ENCODE results near the gene NKX1-1.
A peak's percentile ranks its signal among the peaks of the same experiment; 100 is the strongest.

Gene NKX1-1

DNA sequence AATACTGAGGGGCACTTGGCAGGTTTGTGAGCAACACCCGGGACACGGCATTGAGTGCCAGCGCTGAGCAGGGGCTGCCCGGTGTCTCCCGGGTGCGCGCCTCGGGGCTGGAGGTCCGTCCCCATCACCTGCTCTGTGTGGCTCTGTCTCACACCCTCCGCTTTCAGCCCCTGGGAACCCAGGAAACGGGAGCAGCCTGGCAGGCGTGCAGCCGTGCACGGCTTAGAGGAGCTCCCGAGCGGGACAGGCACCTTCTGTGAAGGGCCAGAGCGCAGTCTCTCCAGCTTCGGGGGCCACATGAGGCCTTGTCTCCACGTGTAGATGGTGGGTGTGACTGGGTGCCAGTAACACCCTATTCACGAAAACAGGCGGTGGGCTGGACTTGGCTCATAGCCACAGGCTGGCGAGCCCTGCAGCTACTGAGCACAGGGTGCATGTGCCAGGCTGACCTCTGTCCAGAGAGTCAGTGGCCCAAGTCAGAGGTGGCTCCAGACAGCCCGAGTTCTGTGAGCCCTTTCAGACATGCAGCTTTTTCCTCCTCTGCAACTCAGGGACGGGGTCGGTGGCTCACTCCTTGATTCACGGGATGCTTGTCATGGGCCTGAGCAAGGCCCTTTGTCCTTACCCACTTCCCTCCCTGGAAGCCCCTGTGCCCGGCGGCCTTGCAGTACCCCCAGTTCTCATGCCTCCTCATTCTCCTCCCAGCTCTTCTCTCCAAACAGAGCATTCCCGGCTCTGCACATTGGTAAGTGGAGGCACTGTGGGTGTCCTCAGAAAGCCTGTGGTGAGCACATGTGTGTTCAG, 35.7 kb downstream of the NKX1-1 start:
- DNase-seq = no peak

DNA sequence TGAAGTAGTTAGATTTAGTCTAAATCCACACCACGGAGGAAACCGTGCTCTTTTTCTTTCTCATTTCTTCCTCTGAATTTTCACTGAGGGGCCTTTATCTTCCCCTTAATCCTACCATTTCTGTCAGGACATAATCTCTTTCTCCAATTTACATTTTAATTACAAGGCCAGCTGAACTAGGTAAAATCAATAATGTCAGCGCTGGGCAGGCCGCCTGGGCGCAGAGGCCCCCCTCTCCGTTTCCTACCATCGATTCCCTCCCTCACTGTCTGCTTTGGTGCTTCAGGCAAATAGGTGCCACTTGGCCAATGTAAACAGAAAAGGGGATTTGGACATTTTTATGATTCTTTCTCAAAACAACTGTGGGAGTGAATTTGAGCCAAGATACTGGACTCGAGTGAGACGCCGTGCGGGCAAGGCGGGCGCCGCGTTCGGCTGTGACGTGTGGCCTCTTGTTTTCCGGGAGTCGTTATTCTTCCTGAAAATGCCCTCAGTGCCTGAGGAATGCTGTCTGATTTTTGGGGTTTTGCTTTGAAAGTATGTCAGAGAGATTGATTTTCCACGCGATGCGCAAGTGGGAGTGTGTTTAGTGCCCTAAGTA, 36.7 kb downstream of the NKX1-1 start:
- no peak for DNase-seq

DNA sequence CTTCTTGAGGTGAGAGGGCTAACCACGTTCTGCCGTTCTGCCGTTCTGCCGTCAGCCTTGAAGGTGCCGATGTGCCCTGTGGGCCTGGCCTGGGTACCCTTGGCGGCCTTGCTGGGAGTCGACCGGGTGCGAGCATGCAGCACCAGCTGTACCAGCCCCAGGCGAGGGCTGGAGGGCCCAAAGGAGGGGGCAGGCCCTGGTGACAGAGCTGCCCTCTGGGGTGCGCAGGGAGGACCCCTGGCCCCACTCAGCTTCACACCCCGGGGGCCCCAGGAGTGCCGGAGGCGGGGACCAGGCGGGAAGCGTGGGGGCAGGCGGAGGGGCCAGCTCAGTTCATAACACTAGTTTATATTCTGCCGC, 37.2 kb downstream of the NKX1-1 start:
- no peak for DNase-seq

DNA sequence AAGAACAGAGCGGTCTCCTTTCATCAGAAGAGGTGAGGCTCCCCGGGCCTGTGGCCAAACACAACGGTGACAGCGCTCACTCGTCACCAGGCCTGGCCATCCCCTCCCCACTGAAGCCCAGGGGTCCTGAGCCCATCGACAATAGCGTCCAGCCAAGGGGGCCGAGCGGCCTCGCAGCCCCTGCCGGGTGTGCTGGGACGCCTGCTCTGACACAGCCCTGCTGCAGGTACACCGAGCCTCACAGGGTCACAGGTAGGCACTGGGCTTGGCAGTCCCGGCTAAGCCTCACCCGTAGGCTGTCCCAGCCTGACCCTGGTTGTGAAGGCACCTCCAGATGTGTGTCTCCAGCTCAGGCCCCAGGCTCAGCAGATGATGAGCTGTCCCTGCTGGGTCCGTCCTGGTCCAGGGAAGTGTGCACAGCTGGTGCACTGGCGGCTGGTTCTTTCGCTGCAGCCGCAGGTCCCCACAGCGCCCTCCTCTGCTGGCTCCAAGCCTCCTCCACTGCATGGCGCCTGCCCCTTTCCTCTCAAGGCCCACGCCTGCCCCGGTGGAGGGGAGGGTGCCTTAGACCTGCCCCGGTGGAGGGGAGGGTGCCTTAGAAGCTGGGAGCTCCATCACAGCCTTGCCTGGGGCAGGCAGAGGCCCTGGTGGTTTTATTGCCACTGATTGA, 37.7 kb downstream of the NKX1-1 start:
- DNase-seq = no peak

DNA sequence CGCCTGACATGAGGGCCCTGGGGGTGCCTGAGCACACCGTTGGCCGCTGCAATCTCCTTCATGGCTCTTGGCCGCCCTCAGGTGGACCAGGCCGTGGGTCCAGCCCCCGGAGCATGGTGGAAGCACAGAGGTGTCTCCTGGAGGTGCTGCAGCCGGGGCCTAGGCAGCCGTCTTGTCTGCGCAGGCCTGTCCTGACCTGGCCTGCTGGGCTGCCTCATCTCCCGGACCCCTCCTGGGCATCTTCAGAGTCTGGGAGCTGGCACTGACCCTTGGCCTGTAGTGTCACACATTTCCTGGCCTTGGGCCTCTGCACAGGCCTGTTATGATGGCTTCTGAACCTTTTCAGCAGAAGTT, 38.3 kb downstream of the NKX1-1 start:
- DNase-seq = no peak

DNA sequence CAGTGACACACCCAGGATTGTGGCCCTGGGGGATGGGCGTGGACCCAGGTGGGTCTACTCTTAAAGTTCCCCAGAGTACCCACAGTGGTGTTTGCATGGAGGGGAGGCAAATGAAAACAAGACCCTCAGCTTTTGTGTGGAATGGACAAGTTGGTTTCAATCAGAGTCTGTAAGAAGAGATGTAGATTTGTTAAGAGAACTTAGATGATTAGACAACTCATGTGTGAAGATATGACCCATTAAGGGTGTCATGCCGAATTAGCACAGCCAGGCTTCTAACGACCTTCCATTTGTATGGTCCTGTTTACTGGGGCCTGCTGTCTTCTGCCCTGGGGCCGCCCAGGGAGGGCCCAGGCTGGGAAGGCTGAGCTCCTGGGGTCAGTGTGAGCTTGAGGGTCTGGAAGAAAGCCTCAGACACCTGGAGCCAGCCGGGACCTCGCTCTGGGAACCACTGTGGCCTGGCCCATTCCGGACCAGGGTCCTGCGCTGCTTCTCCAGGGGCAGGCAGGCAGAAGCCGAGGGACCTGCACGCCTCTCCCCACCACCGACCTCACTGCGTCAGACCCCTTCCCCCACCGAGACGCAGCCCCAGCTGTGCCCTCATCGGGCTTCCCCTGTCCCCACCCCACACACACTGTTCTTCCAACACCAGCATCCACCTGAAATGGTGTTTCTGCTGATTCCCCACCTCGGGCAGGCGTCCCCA, 38.9 kb downstream of the NKX1-1 start:
- DNase-seq = no peak

DNA sequence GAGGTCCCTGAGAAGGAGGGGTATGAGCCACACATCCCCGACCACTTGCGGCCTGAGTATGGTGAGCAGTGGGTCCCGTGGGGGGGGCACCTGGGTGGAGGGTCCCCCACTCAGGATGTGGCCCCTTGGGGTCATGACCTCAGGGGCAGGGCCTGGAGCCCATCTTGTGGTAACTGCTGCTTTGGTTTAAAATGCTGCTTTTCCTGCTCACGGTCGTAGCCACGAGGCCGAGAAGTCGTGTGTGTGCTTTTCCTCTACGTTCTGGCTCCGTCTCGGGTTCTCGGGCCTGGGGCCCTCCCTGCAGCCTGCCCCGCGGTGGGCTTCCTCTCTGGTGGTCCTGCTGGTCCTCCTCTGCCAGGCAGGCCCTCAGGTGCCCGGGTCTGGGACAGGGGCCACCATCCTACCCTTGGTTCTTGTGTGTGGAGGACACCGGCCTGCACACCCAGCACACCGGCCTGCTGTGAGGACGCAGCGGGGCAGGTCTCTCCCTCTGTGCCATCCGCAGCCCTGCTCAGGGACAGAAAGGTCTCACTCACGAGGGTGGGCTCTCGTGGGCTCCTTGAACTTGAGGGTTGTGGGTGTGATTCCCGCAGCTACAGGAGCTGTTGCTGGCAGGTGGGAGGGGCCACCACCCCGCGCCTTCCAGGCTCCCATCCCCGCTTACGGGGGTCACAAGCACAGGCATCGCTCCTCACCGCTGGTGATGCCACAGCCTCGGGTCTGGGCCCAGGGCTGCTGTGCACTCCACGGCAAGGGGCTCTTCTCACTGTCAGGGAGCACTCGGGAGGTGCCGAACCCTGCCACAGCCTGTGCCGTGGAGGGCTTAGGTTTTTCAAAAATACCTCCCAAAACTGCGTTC, 39.6 kb downstream of the NKX1-1 start:
- no peak for DNase-seq

DNA sequence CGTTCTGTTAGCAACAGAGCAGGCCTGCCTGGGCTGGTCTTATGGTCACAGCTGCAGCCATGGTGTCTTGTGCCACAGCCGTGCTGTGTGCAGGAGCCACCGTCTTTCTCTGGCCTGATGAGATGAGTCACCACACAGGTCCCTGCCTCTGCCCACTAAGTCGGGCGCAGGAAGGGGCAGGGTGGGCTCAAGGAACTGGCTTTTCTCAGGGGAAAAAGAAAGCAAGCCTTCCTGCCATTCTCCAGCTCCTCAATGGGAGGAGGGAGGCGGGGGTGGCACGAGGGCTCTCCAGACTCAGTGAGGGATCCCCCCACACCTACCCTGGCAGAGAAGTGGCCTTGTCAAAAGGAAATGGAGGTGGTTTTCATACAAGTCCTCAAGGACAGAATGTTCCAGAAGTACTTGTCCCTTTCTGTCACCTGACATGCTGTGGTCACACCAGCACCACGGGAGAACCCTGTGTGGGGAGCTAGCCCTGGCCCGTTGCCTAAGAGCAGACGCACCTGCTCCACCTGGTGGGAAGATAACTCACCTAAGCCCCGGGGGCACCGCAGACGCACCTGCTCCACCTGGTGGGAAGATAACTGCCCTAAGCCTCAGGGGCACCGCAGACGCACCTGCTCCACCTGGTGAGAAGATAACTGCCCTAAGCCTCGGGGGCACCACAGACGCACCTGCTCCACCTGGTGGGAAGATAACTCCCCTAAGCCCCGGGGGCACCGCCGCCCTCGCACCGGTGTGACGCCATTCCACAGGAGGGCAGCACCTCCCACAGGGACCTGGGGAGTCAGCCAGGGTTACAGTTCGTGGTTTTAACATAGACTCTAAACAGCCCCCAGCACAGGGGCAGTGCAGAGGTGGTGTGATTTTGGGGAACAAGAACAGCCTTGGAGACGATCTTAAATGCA, 40.7 kb downstream of the NKX1-1 start:
- peak; percentile 28 to 32 for DNase-seq

DNA sequence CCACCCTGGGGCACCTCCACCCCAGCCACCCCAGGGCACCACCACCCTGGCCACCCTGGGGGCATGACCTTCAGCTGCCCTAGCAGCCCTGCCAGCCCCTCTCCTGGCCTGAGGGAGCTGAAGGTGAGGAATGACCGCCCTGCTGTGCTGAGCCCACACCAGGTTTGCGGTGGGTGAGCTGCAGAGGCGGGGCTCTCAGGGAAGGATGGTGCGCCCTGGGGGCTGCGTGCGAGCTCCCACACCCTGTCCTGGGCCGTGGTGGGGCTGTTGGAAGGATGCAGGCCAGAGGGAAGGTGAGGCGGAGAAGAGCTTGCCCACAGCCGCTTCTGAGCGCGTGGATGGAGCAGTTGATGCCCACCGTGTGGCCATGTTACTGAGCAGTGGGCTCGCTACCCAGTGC, 41.5 kb downstream of the NKX1-1 start:
- DNase-seq = no peak

DNA sequence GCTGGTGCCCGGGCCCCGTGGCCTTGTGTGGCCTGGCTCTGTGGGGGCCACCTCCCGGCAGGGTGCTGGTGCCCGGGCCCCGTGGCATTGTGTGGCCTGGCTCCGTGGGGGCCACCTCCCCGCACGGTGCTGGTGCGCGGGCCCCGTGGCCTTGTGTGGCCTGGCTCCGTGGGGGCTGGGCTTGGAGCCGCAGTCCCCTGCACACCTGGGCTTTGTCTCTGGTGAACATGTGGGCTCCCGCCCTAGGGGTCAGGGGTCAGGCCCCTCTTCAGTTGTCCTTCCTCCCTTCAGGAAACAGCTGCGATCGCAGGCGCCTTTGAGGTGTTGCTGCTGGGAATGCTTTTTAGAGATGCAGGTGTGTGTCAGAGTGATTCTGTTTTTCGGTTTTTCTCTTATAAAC, 42.0 kb downstream of the NKX1-1 start:
- no peak for DNase-seq

DNA sequence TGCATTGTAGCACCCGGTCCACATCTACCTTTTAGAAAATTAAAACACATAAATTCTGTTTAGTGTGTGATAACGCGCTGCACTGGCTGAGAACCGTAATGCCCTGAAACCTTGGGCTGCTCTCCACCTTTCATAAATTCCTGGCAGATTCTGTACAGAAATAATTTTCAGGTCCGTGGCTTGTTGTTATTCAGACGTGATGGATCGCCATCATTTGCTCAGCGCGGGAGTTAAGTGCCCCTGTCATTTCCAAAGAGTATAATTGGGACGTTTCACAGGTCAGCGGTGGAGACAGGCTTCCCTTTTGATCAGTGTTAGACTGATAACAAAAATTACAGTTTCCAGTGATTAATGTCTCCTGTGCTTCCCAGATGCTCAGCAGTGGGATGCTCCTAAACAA, 42.7 kb downstream of the NKX1-1 start:
- no peak for DNase-seq

DNA sequence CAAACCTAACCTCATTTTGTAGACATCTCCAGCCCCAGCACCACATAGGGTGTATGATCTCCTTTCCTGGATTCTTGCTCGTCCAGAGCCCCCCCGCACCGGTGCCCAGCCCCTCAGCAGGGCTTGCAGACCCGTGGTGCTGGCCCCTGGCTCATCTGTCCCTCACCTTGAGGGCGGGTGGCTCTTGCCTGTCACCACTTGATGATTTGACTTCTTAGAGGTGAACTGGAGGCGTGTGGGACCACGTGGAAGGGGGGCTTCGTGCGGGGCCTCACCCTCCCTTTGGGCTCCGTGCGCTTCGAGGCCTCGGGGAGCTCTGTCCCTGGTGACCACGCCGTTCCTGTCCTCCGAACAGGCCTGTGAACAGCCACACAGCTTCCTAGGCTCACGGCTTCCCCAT, 43.7 kb downstream of the NKX1-1 start:
- no peak for DNase-seq

DNA sequence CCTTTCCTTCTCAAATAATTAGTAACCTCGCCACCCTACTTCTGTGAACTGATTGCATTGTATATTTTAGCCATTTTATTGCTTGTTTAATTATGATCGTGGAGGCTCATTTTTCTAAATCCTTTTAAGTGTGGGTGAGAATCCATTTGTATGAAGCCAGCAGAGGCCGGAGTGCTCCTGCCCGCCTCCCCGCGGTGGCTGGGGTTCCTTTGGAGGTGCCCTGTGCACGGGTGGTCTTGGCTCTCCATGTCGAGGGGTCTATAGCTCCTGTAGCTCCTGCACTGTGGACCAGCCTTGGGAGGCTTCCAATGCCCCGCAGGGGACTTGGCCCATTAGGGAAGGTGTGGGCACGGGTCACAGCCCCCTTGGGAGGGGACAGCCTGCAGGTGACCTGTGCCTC, 44.2 kb downstream of the NKX1-1 start:
- DNase-seq = no peak

DNA sequence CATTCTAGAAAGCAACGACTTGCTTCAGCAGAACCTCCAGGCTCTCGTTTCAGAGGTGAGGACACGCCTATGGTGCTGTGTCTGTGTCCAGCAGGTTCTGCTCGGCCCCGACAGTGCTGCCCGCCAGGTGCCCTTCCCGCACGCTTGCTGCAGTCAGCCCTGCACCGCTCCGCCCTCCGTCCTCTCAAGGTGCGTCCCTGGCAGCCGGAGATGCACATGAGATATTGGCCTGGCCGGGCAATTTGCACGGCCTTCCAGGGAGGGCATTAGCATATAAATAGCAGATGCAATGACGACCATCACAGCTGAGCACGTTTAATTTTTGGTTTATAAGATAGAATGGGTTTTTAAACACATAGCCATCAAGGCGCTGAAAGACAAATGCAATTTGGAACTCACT, 44.8 kb downstream of the NKX1-1 start:
- no peak for DNase-seq

DNA sequence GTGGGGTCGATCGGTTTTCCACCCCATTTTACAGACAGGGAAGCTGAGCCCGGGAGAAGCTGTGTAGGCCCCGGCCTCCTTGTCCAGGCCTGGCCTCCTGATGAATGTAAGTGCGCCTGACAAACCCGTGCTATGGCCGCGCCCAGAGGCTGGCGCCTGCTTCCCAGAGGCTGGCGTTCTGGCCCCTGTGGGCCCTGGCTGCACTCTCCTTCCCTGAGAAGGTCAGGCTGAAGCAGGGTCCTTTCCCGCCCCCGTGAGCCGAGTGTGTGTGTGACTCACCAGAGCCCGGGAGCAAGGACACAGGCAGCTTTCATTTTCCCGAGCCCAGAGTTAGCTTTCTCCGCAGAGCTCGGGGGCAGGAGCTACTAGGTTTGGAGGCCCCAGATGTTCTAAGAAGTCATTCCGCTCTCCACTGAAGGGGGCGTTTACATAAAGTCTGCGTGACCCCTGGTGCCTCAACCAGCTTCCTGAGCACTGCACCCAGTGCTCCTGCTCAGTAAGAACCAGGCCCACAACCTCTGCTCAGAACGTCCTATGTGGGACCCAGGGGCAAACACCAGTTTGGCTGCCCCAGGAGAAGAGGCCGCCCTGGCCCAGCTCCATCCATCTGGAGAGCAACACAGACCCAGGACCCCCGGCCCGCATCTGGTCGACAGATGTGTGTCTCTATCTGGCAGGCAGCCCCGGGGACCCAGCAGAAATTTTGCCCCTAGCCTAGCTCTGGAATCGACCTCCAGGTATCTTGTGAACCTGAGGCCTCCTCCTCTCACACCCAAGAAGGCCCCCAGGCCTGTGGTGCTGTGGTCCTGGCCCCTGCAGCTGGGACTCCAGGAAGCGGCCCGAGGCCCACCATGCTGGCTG, 45.6 kb downstream of the NKX1-1 start:
- DNase-seq = no peak

DNA sequence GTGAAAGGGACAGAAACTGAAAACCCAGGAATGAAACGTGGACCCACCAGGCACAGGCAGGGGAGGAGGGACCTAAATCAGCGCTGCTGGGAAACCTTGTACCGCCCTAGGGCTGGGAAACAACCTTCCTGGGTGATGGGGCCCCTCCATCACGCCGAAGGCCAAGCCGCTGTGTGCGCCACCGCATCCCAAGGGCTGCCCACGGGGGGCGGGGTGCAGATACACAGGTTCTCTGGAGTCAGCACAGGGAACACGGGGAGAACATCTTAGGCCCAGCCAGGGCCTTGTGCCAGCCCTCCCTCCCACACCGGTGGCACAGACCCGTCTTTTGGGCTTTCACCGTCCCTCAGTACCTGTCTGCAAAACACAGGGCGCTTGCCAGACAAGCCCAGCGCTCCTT, 46.3 kb downstream of the NKX1-1 start:
- DNase-seq = no peak

DNA sequence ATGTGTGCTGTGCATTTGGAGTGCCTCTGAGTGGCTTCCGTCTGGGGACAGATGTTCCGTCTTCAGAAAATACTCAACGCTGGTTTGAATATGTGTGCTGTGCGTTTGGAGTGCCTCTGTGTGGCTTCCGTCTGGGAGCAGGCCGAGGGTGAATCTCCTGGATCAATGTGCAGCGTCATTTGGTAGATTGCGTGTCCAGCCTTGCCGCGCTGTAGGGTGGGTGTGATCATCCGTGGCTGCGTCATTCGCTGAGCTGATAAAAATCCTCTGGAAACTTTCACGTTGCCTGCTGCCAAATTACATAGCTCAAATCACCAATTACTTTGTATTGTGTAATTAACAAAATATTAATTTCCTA, 47.1 kb downstream of the NKX1-1 start:
- DNase-seq = no peak

DNA sequence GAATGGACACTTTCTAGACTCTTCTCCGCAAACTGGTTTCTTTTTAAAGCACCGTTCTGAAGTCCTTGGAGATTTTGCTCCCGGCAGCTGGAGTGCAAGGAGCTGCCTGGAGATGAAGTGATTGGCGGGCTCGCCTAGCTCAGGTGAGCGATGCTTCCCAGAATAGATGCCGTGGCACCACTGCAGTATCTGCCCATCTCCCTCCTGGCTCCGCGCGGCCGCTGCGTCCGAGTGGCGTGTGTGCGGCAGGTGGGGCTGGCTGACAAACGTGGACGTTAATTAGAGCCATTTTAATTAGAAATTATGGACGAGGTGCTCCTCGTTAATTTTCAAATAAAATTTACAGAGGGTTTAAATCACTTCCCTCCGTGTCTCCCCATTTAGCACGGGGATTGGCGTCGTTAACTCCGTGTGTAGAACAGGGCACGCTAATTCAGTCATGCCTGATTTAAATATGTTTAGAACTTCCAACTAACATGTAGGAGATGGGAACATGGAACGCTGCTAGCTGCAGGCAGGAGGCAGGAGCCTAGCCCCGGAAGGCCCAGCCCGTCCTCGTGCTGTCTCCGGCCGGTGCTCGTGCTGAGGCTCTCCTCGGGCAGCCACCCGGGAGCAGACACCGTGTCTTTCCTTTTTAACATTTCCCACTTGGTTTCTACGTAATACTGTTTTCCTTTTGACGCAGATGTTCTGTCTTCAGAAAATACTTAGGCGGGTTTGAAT, 47.7 kb downstream of the NKX1-1 start:
- DNase-seq = no peak

DNA sequence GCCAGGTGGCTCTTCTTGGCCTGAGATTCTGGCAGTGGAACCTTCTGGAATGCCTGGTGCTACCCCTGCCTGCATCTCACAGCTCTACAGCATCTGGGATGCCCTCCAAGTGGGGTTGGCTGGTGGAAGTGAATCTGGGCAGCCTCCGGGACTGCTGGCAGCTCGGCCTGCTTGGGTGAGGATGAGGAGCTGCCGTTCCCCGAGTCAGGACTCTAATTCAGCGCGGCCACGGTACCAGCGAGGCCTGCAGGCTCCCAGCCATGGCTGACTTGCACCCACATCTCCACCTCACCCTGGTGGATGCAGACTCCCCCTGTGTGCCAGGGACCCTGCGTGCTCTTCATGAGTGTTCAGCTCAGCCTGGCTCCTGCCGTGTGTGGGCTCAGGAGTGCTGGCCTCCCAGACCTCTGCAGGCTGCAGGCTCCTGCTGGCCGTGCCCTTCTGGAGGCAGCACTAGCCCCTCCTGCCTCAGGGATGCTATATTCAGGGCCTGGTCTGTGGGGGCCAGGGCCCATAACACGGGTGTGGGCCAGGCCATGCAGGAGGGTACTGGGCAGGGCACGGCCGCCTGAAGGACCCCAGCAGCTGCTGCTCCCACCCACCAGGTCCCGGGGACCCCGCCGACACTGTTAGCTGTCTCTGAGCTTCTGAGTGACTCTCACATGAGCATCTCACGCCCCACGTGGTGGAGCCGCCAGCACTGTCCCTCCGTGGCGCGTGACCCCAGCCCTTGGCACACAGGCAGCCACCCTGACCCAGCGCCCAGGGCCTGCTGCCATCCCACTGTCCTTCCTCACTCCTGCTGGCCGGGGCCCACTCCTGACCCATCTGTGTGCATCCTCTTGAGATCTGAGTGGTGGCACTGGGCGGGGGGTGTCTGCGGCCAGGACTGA, 48.6 kb downstream of the NKX1-1 start:
- DNase-seq = no peak

All from NCI-H1930 (cell line).